ENCODE data around the gene DSCAM.

DSCAM gene

DNA sequence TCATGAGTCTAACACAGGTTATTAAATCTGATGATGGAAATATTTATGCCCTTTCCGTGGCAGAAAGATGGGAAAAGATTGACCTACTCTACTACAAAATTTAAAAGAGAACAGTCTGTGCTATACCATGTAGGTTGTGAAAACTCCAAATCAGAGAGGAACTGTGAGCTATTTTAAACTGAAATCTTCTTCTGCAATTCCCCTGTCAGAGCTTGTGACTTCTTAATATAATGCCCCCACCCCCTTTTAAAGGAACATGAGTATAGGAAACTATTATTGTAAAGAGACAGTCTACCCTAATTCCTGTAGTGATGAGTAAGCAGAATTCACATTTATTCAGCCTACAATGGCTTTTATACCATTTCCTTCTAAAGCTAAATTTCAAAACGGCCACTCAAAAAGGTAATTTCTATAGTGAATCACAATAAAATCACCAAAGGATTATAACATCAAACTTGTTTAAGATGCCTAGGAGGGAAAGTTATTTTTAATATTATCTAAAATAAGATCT is 11.7 kb downstream of the DSCAM start:
- no peak for DNase-seq

- DNase-seq = no peak
These were observed 13.8 kb downstream of the DSCAM start for GRCh38 chr21:40833184-40833583.

GRCh38 chr21:40832316-40832715 is 14.6 kb downstream of the DSCAM start:
- DNase-seq = no peak

DNA sequence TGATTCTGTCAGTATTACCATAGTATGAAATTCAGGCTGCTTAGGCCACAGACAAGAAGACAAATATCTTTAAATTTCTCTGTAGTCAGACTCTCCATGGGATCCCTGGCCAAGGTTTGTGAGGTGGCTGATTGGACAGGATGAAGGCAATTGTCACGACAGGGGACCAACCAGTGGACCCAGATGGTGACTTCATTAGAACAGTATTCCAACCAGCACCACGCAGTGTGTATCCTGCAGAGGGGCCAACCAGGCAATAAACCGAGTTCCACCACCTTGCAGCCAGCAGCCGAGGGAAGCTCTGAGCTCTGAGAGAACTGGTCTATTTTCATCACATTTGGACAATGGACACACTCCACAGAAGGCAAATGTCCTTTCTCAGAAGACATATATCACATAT is 16.1 kb downstream of the DSCAM start:
- no peak for DNase-seq

DNA sequence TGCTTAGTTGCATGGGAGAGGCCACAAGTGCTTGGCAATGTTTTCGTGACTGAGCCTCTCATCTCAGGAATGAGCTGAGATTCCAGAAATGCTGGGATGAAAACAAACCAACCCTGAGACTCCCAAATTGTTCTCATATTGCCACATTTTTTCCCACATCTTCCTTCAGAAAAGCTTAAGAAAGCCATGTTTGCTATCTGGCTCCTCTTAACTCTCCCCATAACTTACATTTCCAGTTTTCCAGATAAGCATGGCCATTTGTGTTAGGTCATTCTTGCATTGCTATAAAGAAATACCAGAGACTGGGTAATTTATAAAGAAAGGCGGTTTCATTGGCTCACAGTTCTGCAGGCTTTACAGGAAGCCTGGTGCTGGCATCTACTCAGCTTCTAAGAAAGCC is 17.2 kb downstream of the DSCAM start:
- no peak for DNase-seq

DNA sequence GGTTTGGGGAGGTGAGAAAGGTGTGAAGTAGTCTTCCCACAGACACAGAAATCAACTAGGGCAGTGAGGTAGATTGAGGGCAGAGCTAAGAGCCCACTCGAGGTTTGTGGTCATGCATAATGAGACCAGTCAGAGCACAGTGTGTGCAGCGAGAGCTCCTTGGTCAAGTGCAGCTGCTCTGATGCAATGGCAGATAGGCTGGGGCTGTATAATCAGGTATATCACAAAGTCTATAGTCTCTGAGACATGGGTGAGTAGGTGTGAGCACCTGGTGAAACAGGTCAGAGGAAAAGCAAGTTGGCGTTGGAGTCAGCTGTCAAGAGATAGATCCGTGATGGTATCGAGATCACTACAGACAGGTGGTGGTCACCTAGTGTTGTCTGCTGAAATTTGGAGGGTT is 17.6 kb downstream of the DSCAM start:
- DNase-seq = no peak

GRCh38 chr21:40827509-40827908 is 19.4 kb downstream of the DSCAM start:
- DNase-seq = no peak

DNA sequence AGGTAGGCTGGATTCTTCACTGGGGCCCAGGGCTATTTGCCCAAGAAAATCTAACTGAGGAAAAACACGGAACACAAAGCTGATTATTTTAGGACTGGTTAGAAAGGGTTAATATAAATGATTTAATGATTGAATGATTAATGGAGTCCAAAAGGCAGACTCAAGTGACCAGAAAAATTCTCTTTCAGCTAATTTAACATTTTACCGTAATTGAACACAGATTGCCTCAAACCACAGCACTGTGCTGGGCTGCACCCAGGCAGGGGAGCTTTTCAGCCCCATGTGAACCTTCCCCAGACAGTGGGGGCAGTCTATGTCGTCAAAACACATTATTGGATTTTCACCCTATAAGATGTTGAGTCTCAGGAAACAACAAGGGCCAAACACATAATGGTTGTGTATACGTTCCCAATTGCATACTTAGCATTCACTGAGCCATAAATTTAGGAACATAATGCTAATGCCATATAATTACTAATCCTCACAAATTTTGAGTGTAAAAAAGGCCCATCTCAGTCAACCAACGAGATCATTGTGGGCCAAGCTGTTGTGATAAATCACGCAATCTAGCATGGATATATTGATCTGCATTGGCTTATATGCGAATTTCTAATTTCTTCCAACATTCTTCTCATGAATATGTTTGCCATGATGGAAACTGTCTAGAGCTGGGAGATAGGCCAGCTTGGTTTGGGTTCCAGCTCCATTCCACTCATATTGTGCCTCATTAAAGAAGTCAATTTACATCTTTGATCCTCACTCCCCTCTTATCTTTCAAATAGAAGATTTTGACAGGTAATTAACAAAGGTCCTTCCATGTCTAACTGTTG is 27.7 kb downstream of the DSCAM start:
- no peak for DNase-seq

GRCh38 chr21:40813918-40814317 is 33.0 kb downstream of the DSCAM start:
- no peak for DNase-seq

DNA sequence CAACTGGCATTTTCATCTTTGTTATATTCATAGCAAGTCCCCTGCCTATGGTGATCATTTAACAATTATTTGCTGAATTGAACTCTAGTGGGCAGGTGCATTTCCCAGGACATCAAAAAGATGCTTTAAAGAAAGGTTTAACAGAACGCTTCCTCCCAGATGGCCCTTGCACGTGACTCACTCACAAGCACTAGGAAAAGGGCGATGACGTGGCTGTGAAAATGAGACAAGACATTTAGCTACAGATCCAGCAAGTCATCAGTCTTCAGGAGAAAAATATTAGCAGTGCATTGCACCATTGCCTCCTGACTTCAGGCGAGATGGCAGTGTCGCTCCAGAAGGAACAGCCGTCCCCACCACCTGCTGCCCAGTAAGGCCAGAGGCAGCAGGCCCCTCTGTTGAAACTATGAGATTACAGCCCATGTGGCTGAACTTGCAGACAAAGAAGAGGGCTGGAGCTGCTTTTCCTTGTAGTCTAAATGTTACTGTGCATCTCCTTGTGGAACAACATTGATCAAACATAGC is 37.2 kb downstream of the DSCAM start:
- DNase-seq = no peak

- DNase-seq = no peak
These were observed 43.9 kb downstream of the DSCAM start for GRCh38 chr21:40803101-40803500.

- no peak for DNase-seq
These were observed 46.8 kb downstream of the DSCAM start for GRCh38 chr21:40800126-40800525.

DNA sequence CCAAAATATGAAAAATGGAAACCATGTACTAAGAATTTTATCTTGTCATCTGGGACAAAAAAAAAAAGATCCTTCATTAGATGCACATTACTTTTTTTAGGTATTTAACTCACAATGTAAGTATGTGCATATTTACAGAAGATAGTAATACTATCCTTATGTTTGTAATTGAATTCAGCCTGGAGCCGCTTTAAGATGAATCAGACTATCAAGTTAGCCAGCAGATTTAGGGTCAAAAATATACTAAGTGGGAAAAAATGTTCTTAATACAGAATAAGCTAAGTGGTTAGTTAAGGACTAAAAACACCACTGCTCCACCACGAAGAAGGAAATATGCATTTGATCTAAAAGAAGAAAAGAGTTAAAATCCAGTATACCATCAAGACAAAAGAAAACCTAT is 49.1 kb downstream of the DSCAM start:
- no peak for DNase-seq

- DNase-seq = no peak
These were observed 49.5 kb downstream of the DSCAM start for GRCh38 chr21:40797410-40797809.

DNA sequence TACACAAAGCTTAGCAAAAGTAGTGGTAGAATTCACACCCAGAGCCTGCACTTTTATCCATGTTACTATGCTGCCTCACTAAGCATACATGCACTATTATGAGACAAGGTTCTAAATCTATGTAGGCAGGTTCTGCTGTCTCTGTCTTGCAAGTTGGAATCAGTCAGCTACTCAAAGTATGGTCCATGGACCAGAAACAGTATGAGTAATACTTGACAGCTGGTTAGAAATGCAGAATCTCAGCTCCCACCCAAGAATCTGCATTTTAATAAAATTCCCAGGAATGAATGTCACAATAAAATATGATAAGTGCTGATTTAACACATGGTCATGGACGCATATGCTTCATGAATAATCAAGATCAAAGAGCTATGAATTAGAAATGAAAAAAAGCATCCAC is 50.5 kb downstream of the DSCAM start:
- no peak for DNase-seq

DNA sequence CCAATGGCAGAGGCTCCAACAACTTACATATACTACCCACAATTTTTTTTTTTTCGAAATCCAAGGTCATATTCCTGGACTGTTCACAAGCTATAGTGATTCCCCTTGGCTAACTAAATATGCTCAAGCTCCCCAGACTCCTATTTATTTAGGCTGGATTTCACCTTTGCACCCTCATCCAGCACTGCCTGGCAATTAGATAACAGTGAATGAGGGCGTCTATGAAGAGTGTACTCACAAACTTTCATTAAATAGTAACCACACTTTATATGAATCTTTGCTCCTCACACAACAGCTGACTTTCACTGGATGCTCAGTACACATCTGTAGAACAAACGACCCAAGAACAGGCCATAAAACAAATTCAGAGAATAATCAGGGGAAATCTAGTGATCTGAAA is 51.6 kb downstream of the DSCAM start:
- DNase-seq = no peak

- DNase-seq = no peak
These were observed 54.1 kb downstream of the DSCAM start for GRCh38 chr21:40792691-40793456.

DNA sequence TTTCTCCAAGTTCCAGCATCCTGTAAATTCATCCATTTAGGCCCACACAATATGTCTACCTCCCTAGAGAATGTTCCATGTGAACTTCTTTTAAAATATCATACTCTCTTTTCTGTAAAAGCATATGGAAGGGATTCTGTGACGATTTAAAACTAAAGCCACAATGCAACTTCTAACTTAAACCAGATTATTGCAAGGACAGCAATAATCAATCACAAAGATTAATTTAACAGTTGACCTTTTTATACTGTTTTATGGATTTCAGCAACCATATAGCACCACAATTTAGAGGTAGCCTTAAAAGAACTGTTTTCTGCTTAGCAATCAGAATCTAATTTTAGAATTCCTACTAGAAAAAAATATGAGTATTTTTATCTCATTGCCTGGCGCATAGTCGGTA is 58.3 kb downstream of the DSCAM start:
- no peak for DNase-seq

DNA sequence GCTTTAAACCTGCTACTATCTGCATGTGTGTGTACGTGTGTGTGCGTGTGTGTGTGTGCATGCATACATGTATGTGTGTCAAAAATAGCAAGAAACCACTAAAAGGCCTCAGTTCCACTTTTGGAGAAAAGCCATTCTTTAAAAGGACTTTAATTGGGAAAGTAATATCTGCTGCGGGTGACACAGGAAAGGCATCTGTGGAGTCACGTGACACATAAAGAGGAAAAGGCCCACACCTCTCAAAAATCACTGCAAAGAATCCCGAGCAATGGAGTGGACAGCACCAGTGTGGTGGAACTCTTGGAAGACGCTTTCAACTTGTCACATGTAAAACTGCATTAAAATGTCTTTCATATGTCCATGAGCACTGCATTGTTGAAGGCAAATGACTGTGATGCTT is 63.6 kb downstream of the DSCAM start:
- DNase-seq = no peak

DNA sequence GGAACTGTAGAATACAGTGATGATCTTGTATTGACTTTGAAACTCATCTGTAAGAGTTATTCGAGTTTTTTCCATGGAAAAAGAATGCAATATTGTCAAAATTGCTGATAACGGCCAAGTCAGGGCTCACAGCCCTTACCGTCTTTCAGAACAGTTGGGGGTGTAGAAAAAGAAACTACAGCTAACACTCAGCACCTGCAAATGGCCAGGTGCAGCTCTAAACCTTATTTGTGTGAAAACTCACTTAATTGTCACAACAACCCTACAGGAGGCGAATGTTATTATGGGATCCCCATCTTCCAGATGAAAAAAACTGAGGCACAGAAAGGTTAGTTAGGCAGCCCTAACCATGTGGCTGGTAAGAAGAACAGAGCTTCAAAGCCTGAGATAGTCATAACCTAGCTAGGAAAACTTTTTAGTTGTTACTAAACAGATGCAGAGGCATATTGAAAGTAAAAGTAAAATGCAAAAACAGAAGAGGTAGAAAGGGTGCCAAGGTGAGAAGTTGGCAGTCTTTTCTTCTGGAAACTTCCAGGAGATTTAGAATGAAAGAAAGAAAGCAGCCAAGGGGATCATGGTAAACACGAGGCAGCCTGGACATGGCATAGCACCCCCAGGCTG is 76.4 kb downstream of the DSCAM start:
- no peak for DNase-seq

GRCh38 chr21:40769231-40769630 is 77.7 kb downstream of the DSCAM start:
- DNase-seq = no peak

DNA sequence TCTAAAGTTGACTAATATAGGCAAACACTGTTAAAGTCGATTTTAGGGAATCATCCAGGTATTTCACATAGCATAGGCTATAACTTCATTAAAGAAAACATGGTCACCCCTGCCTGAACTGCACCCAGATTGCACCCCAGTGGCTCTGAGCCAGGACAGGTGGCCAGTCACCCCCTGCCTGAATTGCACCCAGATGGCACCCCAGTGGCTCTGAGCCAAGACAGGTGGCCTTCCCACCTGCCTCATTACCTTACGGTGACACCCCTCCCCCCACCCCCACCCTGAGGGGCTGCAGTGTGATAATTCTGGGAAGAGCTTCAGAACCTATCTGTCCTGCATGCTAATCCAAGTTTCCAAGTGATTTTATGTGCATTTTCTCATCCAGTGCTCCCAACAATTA is 78.9 kb downstream of the DSCAM start:
- no peak for DNase-seq

GRCh38 chr21:40766381-40766780 is 80.6 kb downstream of the DSCAM start:
- DNase-seq = no peak

DNA sequence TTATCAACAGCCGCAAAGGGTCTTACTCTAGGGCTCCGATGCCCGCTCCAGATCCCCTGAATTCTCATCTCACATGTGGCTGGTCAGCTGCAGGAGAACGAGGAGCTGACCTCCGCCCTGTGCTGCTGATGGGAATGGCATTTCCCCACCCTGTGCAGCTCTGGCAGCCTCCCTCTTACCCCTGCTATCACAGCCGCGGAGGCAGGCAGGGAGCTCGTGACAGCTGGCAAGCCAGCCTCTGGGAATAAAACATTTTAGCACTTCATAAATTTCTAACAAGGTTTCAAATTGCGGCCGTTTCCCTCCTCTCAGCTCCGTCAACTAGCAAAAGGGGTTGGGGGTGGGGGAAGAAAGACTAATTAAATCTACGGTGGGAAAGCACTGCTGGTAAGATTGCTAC is 81.1 kb downstream of the DSCAM start:
- DNase-seq = no peak

Measured in NCI-H526 (cell line).